GM12878 (cell line): Measurements from ENCODE around the gene NFATC1. TPM values are rescaled to one million over a fixed set of nuclear protein-coding genes. Genes with fewer than 3 reads are reported as not detected.

Source experiments
- ATAC-seq: fragments of 200-7000 bp; cut with Tn5 transposase; 3 replicates; pipeline ENCODE4 v1.9.1; 2020; ENCODE audit warnings: mild to moderate bottlenecking, moderate library complexity
- BruUV-seq: library from RNA; stranded (reverse); fragments of 400-500 nt; replicated peaks from 2 replicates; lab custom pipeline; 2021; lab: Mats Ljungman, UMichigan
- CTCF ChIA-PET: fragments of 300-600 bp; sonication (Branson Sonifier 250); formaldehyde crosslinking; extraction: SDS; loops from one replicate; lab custom pipeline; 2021; ENCODE audit warnings: inconsistent platforms; lab: Yijun Ruan, JAX
- POLR2A ChIA-PET: fragments of 350-600 bp; formaldehyde crosslinking; extraction: SDS; loops from one replicate; lab custom pipeline; 2021; ENCODE audit warnings: inconsistent platforms; lab: Charles Lee
- RAD21 ChIA-PET: fragments of 300-600 bp; sonication (Branson Sonifier 250); formaldehyde crosslinking; loops from one replicate; lab custom pipeline; 2023; ENCODE audit warnings: antibody characterized with exemption; ENCODE audit not compliant: unreplicated experiment; lab: Charles Lee
- SMC1A ChIA-PET: fragments of 300-600 bp; sonication (Branson Sonifier 250); formaldehyde crosslinking; loops from one replicate; lab custom pipeline; 2023; ENCODE audit not compliant: unreplicated experiment, uncharacterized antibody; lab: Charles Lee
- DNase-seq: peaks from one replicate; pipeline ENCODE4 v3.0.0-alpha.2; 2011; ENCODE audit warnings: low read depth, low spot score
- FAIRE-seq: peaks from 3 replicates; lab custom pipeline; 2011; peaks lifted over from hg19 to GRCh38; lab: Jason Lieb, UNC
- H2AFZ ChIP-seq: 2 replicates; pipeline ENCODE4 v1.6.0; 2011; ENCODE audit warnings: low read depth, low read length, control low read depth; ENCODE audit not compliant: control insufficient read depth
- H3K27ac ChIP-seq: 2 replicates; pipeline ENCODE4 v1.5.1; 2011; ENCODE audit warnings: control low read depth; ENCODE audit not compliant: control insufficient read depth, insufficient read depth
- H3K27me3 ChIP-seq, 2 experiments: replicated peaks in 1 of 2; 2 replicates each; pipeline versions ENCODE4 v1.6.0 to v1.6.1; 2011; ENCODE audit warnings: low read length in 1 of 2; ENCODE audit not compliant: control insufficient read depth in 2 of 2, insufficient read depth in 2 of 2
- H3K36me3 ChIP-seq, 2 experiments: 2 replicates each; pipeline ENCODE4 v1.5.1; 2011; ENCODE audit warnings: low read length in 1 of 2; ENCODE audit not compliant: control insufficient read depth in 2 of 2, insufficient read depth in 2 of 2
- H3K4me1 ChIP-seq: 2 replicates; pipeline ENCODE4 v1.6.1; 2011; ENCODE audit warnings: mild to moderate bottlenecking, low read length, moderate library complexity, mixed read lengths; ENCODE audit not compliant: control insufficient read depth, insufficient read depth
- H3K4me2 ChIP-seq: 2 replicates; pipeline ENCODE4 v1.6.0; 2011; ENCODE audit warnings: control low read depth; ENCODE audit not compliant: control insufficient read depth, insufficient read depth
- H3K4me3 ChIP-seq: fragments of 200-600 bp; sonication (generic); 2 replicates; pipeline ENCODE4 v1.5.1; 2016
- H3K79me2 ChIP-seq: 2 replicates; pipeline ENCODE4 v1.6.0; 2011; ENCODE audit warnings: low read length; ENCODE audit not compliant: control insufficient read depth, insufficient read depth
- H3K9ac ChIP-seq: 2 replicates; pipeline ENCODE4 v1.8.0; 2011; ENCODE audit warnings: low read length, control low read depth, mixed read lengths; ENCODE audit not compliant: control insufficient read depth, insufficient read depth
- H3K9me3 ChIP-seq: replicated peaks from 3 replicates; pipeline ENCODE4 v1.5.1; 2011; ENCODE audit warnings: mild to moderate bottlenecking, low read length; ENCODE audit not compliant: control insufficient read depth, insufficient read depth
- H4K20me1 ChIP-seq: 2 replicates; pipeline ENCODE4 v1.6.0; 2011; ENCODE audit not compliant: control insufficient read depth, insufficient read depth
- BCLAF1 ChIP-seq: fragments of 450-650 bp; IDR thresholded peaks from 2 replicates; pipeline ENCODE4 v1.6.1; 2017; ENCODE audit warnings: antibody characterized with exemption, mild to moderate bottlenecking, moderate library complexity
- DPF2 ChIP-seq: fragments of 450-650 bp; IDR thresholded peaks from 2 replicates; pipeline ENCODE4 v1.6.1; 2017; ENCODE audit warnings: mild to moderate bottlenecking
- FOXK2 ChIP-seq: fragments of 450-650 bp; IDR thresholded peaks from 2 replicates; pipeline ENCODE4 v1.6.1; 2017; ENCODE audit warnings: mild to moderate bottlenecking, moderate library complexity
- GABPA ChIP-seq: IDR thresholded peaks from 2 replicates; pipeline ENCODE4 v1.6.1; 2014; ENCODE audit warnings: antibody characterized with exemption, low read depth, mild to moderate bottlenecking, inconsistent platforms
- IKZF1 ChIP-seq: fragments of 450-650 bp; conservative IDR thresholded peaks from 2 replicates; pipeline ENCODE4 v1.6.1; 2017; ENCODE audit warnings: antibody characterized with exemption, mild to moderate bottlenecking
- MTA3 ChIP-seq: IDR thresholded peaks from 2 replicates; pipeline ENCODE4 v1.6.1; 2012; ENCODE audit warnings: low read length, inconsistent platforms, borderline replicate concordance
- RAD21 ChIP-seq: IDR thresholded peaks from 2 replicates; pipeline ENCODE4 v1.6.1; 2011; ENCODE audit warnings: mild to moderate bottlenecking, low read depth, low read length, moderate library complexity; ENCODE audit not compliant: insufficient read depth
- RB1 ChIP-seq: fragments of 450-650 bp; formaldehyde crosslinking; IDR thresholded peaks from 2 replicates; pipeline ENCODE4 v1.6.1; 2017; ENCODE audit warnings: mild to moderate bottlenecking, borderline replicate concordance
- RELB ChIP-seq: fragments of 450-650 bp; IDR thresholded peaks from 2 replicates; pipeline ENCODE4 v1.6.1; 2017; ENCODE audit warnings: low read depth, mild to moderate bottlenecking, moderate library complexity
- SIX5 ChIP-seq: IDR thresholded peaks from 2 replicates; pipeline ENCODE4 v1.6.1; 2011; ENCODE audit warnings: mild to moderate bottlenecking, low read depth, low read length, moderate library complexity; ENCODE audit not compliant: severe bottlenecking
- SPI1 ChIP-seq: IDR thresholded peaks from 2 replicates; pipeline ENCODE4 v1.6.1; 2011; ENCODE audit warnings: low read depth, mild to moderate bottlenecking, low read length, moderate library complexity, borderline replicate concordance; ENCODE audit not compliant: insufficient read depth
- WGBS: methylation state at CpG from one replicate; pipeline ENCODE4 v1.1.6; 2016; ENCODE audit warnings: low lambda C conversion rate; ENCODE audit not compliant: insufficient replicate concordance, insufficient coverage; ENCODE audit errors: missing lambda C conversion rate; 5-methylcytosine and 5-hydroxymethylcytosine counted together
- in situ Hi-C: fragments of 300-500 bp; cut with MboI; formaldehyde crosslinking; loops from 9 replicates; pipeline ENCODE4 v1.14.3; 2018; ENCODE audit warnings: mixed read lengths
- intact Hi-C: fragments of 100-400 bp; cut with micrococcal nuclease; formaldehyde crosslinking; loops from one replicate; pipeline ENCODE4 v1.14.2; 2022; ENCODE audit not compliant: unreplicated experiment
- polyA plus RNA-seq, 11 experiments: library from polyadenylated mRNA; depleted of rRNA in 4 of 11; unstranded in 6 of 11; stranded (reverse) in 5 of 11; fragments of >200 nt; fragmentation: Nextera tagmentation in 4 of 11; fragmentation: Illumina TruSeq in 1 of 11; extraction: Ambion mirVana in 4 of 11; extraction: Trizol in 1 of 11; gene quantifications; 1 replicate in 1 of 11; 2 replicates in 10 of 11; pipeline versions ENCODE4 v1.2.1 to v1.2.3, GENCODE V29; 2011 to 2016; ENCODE audit warnings: inconsistent platforms in 2 of 11, missing spikeins in 2 of 11, low read depth in 1 of 11
- total RNA-seq, 4 experiments: library from RNA; depleted of rRNA in 3 of 4; stranded (reverse); fragments of >200 nt in 3 of 4; fragmentation: Illumina TruSeq in 1 of 4; extraction: Trizol in 1 of 4; gene quantifications; 2 replicates each; pipeline versions ENCODE4 v1.2.1 to v1.2.3, GENCODE V29; 2013 to 2021

The NFATC1 gene
- total and polyA plus RNA-seq, 10 of the 15 experiments (the other 5 are each of a cell fraction or from before 2014, with no cell fraction given) = 0.84 to 20.8 (median 5.1) TPM

GRCh38 chr18:79533146-79533545 lies 137.4 kb downstream of the NFATC1 start:
- intact Hi-C loops (no loop called here), in situ Hi-C loops (no loop called here)
- no peak overlapping the region for H2AFZ ChIP-seq
- DNase-seq = no peak
- no TSS peak for BruUV-seq
- CTCF ChIA-PET = no interaction called here
- ATAC-seq = no peak
- H3K4me3 ChIP-seq = no peak overlapping the region
- SMC1A ChIA-PET = no interaction called here
- H3K79me2 ChIP-seq = no peaks in the 10 kb centered on the region
- RAD21 ChIA-PET = no interaction called here
- no peaks in the 10 kb centered on the region for H4K20me1 ChIP-seq
- H3K9ac ChIP-seq = no peak overlapping the region
- no peak for FAIRE-seq
- H3K9me3 ChIP-seq = no peaks in the 10 kb centered on the region
- H3K27ac ChIP-seq = no peak overlapping the region
- 66% methylated on average over 13 of the region's 13 CpGs for WGBS
- no peak for TF ChIP-seq IKZF1
- TF ChIP-seq RAD21 = no peak
- TF ChIP-seq MTA3 = no peak
- TF ChIP-seq GABPA = no peak
- no peak for TF ChIP-seq DPF2
- no peak for TF ChIP-seq FOXK2
- no peak for TF ChIP-seq SPI1
- no peak for TF ChIP-seq RELB
- no peak for TF ChIP-seq SIX5
- no peak for TF ChIP-seq RB1
- no peak for TF ChIP-seq BCLAF1
- no peaks in the 10 kb centered on the region for H3K4me1 ChIP-seq
- POLR2A ChIA-PET = no interaction called here
- H3K27me3 ChIP-seq = no peaks in the 10 kb centered on the region
- no peaks in the 10 kb centered on the region for H3K36me3 ChIP-seq
- H3K4me2 ChIP-seq = no peak overlapping the region
